HG03575 (cell line): ENCODE measurements around the gene FAM219A.
"Not testable (repeated sequence)": the region's sequence is repeated elsewhere in the genome, so short reads cannot be mapped to it uniquely, and the experiment has no call there.

Source experiments
- ATAC-seq: cut with Tn5 transposase; IDR thresholded peaks from one replicate; pipeline ENCODE4 v1.9.1; 2021; ENCODE audit not compliant: unreplicated experiment, insufficient number of reproducible peaks, low FRiP score; ENCODE audit errors: extremely low read depth

FAM219A gene

GRCh38 chr9:34370970-34371880, 87.1 kb downstream of the FAM219A start:
- ATAC-seq: no peak

DNA sequence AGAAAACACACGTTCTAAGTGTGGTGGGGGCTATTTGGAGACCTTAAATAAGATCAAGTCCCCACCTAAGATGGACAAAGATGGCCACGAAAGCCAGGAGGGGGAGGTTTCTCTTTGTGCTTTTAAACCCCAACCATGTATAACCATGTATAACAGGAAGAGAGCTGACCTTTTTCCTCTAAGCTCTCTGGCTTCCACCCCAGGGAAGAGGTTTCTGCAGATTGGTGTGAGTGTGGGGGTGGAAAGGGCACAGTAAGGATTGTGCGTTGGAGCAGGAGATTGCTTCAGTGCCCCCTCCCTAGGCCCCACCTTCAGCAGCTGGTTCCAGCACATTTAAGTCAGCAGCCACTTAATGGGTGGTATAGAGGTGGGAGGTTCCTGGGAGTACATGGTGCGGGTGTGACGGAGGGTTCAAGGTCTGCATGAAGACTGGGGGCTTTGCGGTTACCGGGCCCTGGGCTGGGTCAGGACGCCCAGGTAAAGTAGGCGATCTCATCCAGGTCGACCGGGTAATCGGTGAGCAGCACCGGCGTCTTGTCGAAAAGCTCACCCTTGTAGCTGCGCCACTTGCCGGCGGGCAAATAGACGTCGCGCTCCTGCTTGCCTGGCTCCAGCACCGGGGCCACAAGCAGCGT, 87.9 kb downstream of the FAM219A start:
- no peak for ATAC-seq

GRCh38 chr9:34369636-34370035, 88.7 kb downstream of the FAM219A start:
- no peak for ATAC-seq

- not testable (repeated sequence) for ATAC-seq
Observed at GRCh38 chr9:34368796-34369195, 89.6 kb downstream of the FAM219A start.

DNA sequence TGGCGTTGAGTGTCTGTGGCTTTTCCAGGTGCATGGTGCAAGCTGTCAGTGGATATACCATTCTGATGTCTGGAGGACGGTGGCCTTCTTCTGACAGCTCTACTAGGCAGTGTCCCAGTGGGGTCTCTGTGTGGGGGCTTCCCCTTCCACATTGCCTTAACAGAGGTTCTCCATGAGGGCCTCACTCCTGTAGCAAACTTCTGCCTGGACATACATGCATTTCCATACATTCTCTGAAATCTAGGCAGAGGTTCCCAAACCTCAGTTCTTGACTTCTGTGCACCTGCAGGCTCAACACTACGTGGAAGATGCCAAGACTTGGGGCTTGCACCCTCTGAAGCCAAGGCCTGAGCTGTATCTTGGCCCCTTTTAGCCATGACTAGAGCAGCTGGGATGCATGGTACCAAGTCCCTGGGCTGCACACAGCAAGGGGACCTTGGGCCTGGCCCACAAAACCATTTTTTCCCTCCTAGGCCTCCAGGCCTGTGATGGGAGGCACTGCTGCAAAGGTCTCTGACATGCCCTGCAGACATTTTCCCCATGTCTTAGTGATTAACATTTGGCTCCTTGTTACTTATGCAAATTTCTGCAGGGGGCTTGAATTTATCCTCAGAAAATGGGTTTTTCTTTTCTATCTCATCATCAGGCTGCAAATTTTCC, 90.5 kb downstream of the FAM219A start:
- ATAC-seq: not testable (repeated sequence)

DNA sequence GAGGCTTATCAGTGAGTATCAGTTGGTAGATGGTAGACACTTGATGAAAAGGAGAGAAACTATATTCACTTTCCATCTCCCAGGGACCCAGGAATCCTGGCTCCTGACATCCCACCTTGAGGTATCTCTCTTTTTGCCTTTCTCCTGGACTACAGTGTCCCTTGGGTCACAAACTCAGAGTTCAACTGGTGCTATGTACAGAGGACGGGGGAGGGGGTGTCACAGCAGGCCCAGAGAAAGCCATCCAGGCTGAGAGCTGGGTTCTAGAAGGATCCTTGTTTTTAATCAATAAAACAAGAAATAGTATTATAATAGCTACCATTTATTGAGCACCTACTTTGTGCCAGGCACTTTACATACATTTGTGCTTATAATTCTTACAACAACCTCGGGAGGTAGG, 92.0 kb downstream of the FAM219A start:
- ATAC-seq: no peak

DNA sequence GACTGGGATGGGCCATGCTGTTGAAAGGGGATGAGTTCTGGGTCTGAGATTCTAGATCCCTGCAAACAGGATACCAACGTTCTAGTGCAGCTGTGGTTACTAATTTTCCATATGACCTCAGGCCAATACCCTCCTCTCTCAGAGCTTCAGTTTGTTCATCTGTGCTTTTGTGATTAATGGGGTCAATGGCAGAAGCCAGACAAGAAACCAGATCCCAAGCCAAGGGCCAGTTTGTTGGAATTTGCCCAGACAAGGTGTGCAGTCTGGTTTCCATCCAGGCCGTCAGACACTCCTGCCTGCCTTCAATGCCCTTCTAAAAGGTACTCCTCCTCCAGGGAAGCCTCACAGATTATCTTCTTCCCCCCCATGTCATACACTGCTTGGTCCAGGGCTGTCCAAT, 93.1 kb downstream of the FAM219A start:
- no peak for ATAC-seq

DNA sequence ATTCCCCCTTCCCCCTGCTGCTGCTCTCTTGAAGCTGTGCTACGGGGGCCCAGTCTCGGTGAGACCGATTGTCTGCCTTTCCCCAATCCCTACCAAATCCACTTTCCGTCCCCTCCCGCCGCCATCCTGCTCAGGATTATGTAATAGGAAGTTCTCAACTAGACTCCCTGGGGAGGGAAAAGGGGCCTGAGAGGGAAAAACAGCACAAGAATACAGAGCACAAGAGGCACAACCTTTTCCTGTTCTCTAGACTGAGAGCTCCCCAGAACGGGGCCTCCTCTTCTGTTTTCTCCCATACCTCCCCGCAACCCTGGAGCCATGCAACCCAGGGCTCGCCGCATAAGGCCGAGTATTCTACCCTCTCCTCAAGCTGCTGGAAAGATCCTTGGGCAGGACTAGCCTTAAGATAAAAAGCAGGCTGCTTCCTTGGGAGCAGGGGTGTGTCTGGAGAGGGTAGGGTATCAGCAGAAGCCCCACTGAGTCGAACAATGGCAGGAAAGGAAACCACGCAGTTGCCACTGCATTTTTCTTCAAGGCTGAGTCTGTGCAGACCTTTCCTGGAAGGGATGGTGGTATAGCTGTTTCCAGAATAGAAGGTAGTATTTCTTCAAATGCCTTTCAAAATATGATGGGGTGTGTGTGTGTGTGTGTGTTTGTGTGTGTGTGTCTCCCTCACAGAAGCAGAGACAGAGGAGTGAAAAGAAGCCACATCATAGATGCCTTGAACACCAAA, 94.6 kb downstream of the FAM219A start:
- ATAC-seq: no peak

- no peak for ATAC-seq
Observed at GRCh38 chr9:34362614-34363214, 95.7 kb downstream of the FAM219A start.

GRCh38 chr9:34352957-34353356, 105.4 kb downstream of the FAM219A start:
- not testable (repeated sequence) for ATAC-seq

- not testable (repeated sequence) for ATAC-seq
Observed at GRCh38 chr9:34352122-34352652, 106.2 kb downstream of the FAM219A start.

GRCh38 chr9:34349324-34349723, 109.0 kb downstream of the FAM219A start:
- no peak for ATAC-seq
